ENCODE results near the gene PCLAF. TPM values are rescaled to one million over a fixed set of nuclear protein-coding genes. Genes with fewer than 3 reads are reported as not detected.
"Not testable (repeated sequence)": the region's sequence is repeated elsewhere in the genome, so short reads cannot be mapped to it uniquely, and the experiment has no call there.

The PCLAF gene
- total RNA-seq, 2 donors from 2014 or later: 28.9 to 78.0 TPM

- peaks cover 6% of the 10 kb centered on the region for H3K36me3 Mint-ChIP-seq (ENCODE audit: low read depth)
- 91% methylated on average over 2 of the region's 2 CpGs; no CpG with 5 or more reads in 1 of the 2 experiments for WGBS, 2 experiments (ENCODE audit: insufficient coverage in 1 of 2, insufficient read length in 1 of 2)
- H3K36me3 ChIP-seq (ENCODE audit: control insufficient read depth, insufficient read depth, low read length): peaks cover under 1% of the 10 kb centered on the region
- no peak overlapping the region for H3K4me3 ChIP-seq (ENCODE audit: low read length)
- DNase-seq: no peak
- no peak overlapping the region for H3K9ac ChIP-seq (ENCODE audit: extremely low read depth, low read length, poor library complexity, severe bottlenecking)
- no peaks in the 10 kb centered on the region for H3K27me3 ChIP-seq (ENCODE audit: control insufficient read depth, insufficient read depth, low read length, poor library complexity, severe bottlenecking)
- TF ChIP-seq, protein P1, sequence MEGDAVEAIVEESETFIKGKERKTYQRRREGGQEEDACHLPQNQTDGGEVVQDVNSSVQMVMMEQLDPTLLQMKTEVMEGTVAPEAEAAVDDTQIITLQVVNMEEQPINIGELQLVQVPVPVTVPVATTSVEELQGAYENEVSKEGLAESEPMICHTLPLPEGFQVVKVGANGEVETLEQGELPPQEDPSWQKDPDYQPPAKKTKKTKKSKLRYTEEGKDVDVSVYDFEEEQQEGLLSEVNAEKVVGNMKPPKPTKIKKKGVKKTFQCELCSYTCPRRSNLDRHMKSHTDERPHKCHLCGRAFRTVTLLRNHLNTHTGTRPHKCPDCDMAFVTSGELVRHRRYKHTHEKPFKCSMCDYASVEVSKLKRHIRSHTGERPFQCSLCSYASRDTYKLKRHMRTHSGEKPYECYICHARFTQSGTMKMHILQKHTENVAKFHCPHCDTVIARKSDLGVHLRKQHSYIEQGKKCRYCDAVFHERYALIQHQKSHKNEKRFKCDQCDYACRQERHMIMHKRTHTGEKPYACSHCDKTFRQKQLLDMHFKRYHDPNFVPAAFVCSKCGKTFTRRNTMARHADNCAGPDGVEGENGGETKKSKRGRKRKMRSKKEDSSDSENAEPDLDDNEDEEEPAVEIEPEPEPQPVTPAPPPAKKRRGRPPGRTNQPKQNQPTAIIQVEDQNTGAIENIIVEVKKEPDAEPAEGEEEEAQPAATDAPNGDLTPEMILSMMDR (conservative IDR thresholded peaks at IDR 0.05): no peak
- H3K9me3 ChIP-seq (ENCODE audit: control insufficient read depth, low read length): no peaks in the 10 kb centered on the region
- no peaks in the 10 kb centered on the region for H3K9me3 Mint-ChIP-seq
- no peak overlapping the region for H3K27ac Mint-ChIP-seq
- H3K4me1 Mint-ChIP-seq: peaks cover 8% of the 10 kb centered on the region
- no peak overlapping the region for H3K27ac ChIP-seq (ENCODE audit: low read depth, low read length)
- no peak overlapping the region for H3K4me3 Mint-ChIP-seq
- H3K27me3 Mint-ChIP-seq (ENCODE audit: insufficient read depth): peaks cover 59% of the 10 kb centered on the region
- H3K4me1 ChIP-seq (ENCODE audit: control insufficient read depth, insufficient read depth, low read length): no peaks in the 10 kb centered on the region
Observed at GRCh38 chr15:64383760-64384159, 2.5 kb upstream of the PCLAF start.

DNA sequence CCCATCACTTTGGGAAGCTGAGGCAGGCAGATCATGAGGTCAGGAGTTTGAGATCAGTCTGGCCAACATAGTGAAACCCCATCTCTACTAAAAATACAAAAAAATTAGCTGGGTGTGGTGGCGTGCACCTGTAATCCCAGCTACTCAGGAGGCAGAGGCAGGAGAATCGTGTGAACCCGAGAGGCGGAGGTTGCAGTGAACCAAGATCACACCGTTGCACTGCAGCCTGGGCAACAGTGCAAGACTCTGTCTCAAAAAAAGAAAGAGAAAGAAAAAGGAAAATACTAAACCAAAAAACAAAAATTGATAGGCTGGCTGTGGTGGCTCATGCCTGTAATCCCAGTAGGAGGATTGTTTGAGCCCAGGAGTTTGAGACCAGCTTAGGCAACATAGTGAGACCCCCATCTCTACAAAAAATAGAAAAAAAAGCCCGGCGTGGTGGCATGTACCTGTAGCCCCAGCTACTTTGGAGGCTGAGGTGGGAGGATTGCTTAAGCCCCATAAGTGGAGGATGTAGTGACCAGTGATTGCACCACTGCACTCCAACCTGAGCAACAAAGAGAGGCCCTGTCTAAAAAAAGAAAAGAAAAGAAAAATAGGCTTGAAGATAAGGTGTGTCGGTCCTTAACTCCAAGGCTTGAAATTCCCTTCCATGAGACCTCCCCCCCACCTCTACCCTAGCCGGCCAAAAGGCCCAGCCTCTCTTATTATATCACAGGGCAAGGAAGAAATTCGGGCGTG lies 941 bp downstream of the PCLAF start:
- H3K4me1 Mint-ChIP-seq; H3K4me1 ChIP-seq (ENCODE audit: control insufficient read depth, insufficient read depth, low read length); H3K9me3 ChIP-seq (ENCODE audit: control insufficient read depth, low read length); H3K27ac Mint-ChIP-seq; H3K27ac ChIP-seq (ENCODE audit: low read depth, low read length); DNase-seq; H3K27me3 ChIP-seq (ENCODE audit: control insufficient read depth, insufficient read depth, low read length, poor library complexity, severe bottlenecking); H3K9me3 Mint-ChIP-seq: not testable (repeated sequence)
- WGBS, 2 experiments (ENCODE audit: insufficient coverage in 1 of 2, insufficient read length in 1 of 2): 66 to 67% methylated on average over 5 to 10 of the region's 11 CpGs
- H3K9ac ChIP-seq (ENCODE audit: extremely low read depth, low read length, poor library complexity, severe bottlenecking): peak overlapping the region; percentile 75
- peak overlapping the region; percentile 90 for H3K4me3 ChIP-seq (ENCODE audit: low read length)
- Mint-ChIP-seq H3K27me3 (ENCODE audit: insufficient read depth) (peaks cover 46% of the 10 kb centered on the region), H3K4me3 (peak overlapping the region; percentile 82), H3K36me3 (ENCODE audit: low read depth) (peaks cover 13% of the 10 kb centered on the region)
- H3K36me3 ChIP-seq (ENCODE audit: control insufficient read depth, insufficient read depth, low read length): peaks cover 20% of the 10 kb centered on the region

GRCh38 chr15:64379216-64379960 lies 1.9 kb downstream of the PCLAF start:
- H3K9me3 Mint-ChIP-seq: no peaks in the 10 kb centered on the region
- H3K4me1 ChIP-seq (ENCODE audit: control insufficient read depth, insufficient read depth, low read length): no peaks in the 10 kb centered on the region
- peak overlapping the region; percentile 82 for H3K4me3 Mint-ChIP-seq
- DNase-seq: no peak
- H3K27me3 ChIP-seq (ENCODE audit: control insufficient read depth, insufficient read depth, low read length, poor library complexity, severe bottlenecking): no peaks in the 10 kb centered on the region
- peaks cover 6% of the 10 kb centered on the region for H3K4me1 Mint-ChIP-seq
- WGBS, 2 experiments (ENCODE audit: insufficient coverage in 1 of 2, insufficient read length in 1 of 2): 74 to 84% methylated on average over 6 to 9 of the region's 9 CpGs
- H3K9me3 ChIP-seq (ENCODE audit: control insufficient read depth, low read length): no peaks in the 10 kb centered on the region
- H3K27ac ChIP-seq (ENCODE audit: low read depth, low read length): no peak overlapping the region
- peaks cover 30% of the 10 kb centered on the region for H3K36me3 ChIP-seq (ENCODE audit: control insufficient read depth, insufficient read depth, low read length)
- peaks cover 16% of the 10 kb centered on the region for H3K36me3 Mint-ChIP-seq (ENCODE audit: low read depth)
- no peak overlapping the region for H3K9ac ChIP-seq (ENCODE audit: extremely low read depth, low read length, poor library complexity, severe bottlenecking)
- peaks cover 37% of the 10 kb centered on the region for H3K27me3 Mint-ChIP-seq (ENCODE audit: insufficient read depth)
- peak overlapping the region; percentile 90 for H3K4me3 ChIP-seq (ENCODE audit: low read length)
- TF ChIP-seq, protein P1 (conservative IDR thresholded peaks at IDR 0.05): no peak
- H3K27ac Mint-ChIP-seq: no peak overlapping the region

All from endodermal cell (in vitro differentiated cells).